Sigmoid colon (tissue), 7 donors: ENCODE measurements around the gene HAL. TPM values are rescaled to one million over a fixed set of nuclear protein-coding genes. Genes with fewer than 3 reads are reported as not detected.

Experiments used
- DNase-seq: peaks from one replicate; pipeline ENCODE4 v3.0.0-alpha.2; 2019
- H3K27ac ChIP-seq, 4 donors: fragments of 200-600 bp; sonication (generic); one replicate each; pipeline ENCODE4 v1.5.1; 2016 to 2019; ENCODE audit warnings: mild to moderate bottlenecking in 1 of 4
- H3K27me3 ChIP-seq, 3 donors: fragments of 200-600 bp; sonication (generic); one replicate each; pipeline ENCODE4 v1.5.1; 2019; ENCODE audit warnings: mild to moderate bottlenecking in 1 of 3
- H3K36me3 ChIP-seq, 4 donors: fragments of 200-600 bp; sonication (generic); one replicate each; pipeline ENCODE4 v1.5.1; 2016 to 2019
- H3K4me1 ChIP-seq, 4 donors: fragments of 200-600 bp; sonication (generic); one replicate each; pipeline ENCODE4 v1.5.1; 2017 to 2019
- H3K4me3 ChIP-seq, 4 donors: fragments of 200-600 bp; sonication (generic); one replicate each; pipeline ENCODE4 v1.5.1; 2017 to 2019; ENCODE audit warnings: mild to moderate bottlenecking in 2 of 4, moderate library complexity in 1 of 4
- H3K9me3 ChIP-seq, 4 donors: fragments of 200-600 bp in 3 of 4; sonication (generic) in 3 of 4; one replicate each; pipeline versions ENCODE4 v1.5.1 to v1.6.1; 2013 to 2019
- CTCF ChIP-seq, 4 experiments: fragments of 450-650 bp in 3 of 4; fragments of 200-600 bp in 1 of 4; IDR thresholded peaks; one replicate each; pipeline ENCODE4 v1.5.1; 2016 to 2019; ENCODE audit warnings: antibody characterized with exemption in 4 of 4, mild to moderate bottlenecking in 3 of 4, moderate library complexity in 2 of 4
- EP300 ChIP-seq, 4 donors: sonication (generic); formaldehyde crosslinking; IDR thresholded peaks; one replicate each; pipeline ENCODE4 v1.6.1; 2017; ENCODE audit warnings: antibody characterized with exemption in 4 of 4
- POLR2A ChIP-seq, 2 donors: fragments of 450-650 bp; IDR thresholded peaks; one replicate each; pipeline ENCODE4 v1.6.1; 2016; ENCODE audit warnings: antibody characterized with exemption in 2 of 2, mild to moderate bottlenecking in 2 of 2, moderate library complexity in 2 of 2
- POLR2AphosphoS5 ChIP-seq, 4 donors: sonication (generic); formaldehyde crosslinking; IDR thresholded peaks; one replicate each; pipeline ENCODE4 v1.6.1; 2017; ENCODE audit warnings: antibody characterized with exemption in 4 of 4
- WGBS, 2 donors: extraction: QIAGEN DNeasy Blood & Tissue Kit; methylation state at CpG; one replicate each; pipeline ENCODE4 v1.1.7; 2013; 5-methylcytosine and 5-hydroxymethylcytosine counted together
- intact Hi-C: fragments of 100-400 bp; cut with DNase I; formaldehyde crosslinking; loops from one replicate; pipeline ENCODE4 v1.15.1; 2023
- polyA plus RNA-seq, 3 donors: library from polyadenylated mRNA; stranded (reverse); fragments of 200-250 nt; gene quantifications; one replicate each; pipeline ENCODE4 v1.2.3, GENCODE V29; 2013
- total RNA-seq, 4 donors: library from RNA; depleted of rRNA; stranded (reverse); fragments of >200 nt; gene quantifications; one replicate each; pipeline ENCODE4 v1.1.0, GENCODE V29; 2016
- donor health status: healthy with polysubstance abuse.
- donor health status: Bipolar disorder and iron deficiency.
- donor health status: healthy.

The HAL gene
- total and polyA plus RNA-seq, 7 donors = under 0.01 to 0.46 (median 0.26) TPM; not detected in 3

GRCh38 chr12:95986635-95987570 is 9.2 kb downstream of the HAL start:
- Histone ChIP-seq H3K27ac (no peak overlapping the region), H3K27me3 (no peaks in the 10 kb centered on the region), H3K4me3 (no peak overlapping the region), H3K9me3 (no peaks in the 10 kb centered on the region), H3K36me3 (no peaks in the 10 kb centered on the region), H3K4me1 (peaks cover 0 to 9% (median 3%) of the 10 kb centered on the region in 4 donors)
- TF ChIP-seq POLR2A (IDR thresholded peaks at IDR 0.05) = no peak
- no peak for TF ChIP-seq CTCF (IDR thresholded peaks at IDR 0.05)
- no peak for TF ChIP-seq POLR2AphosphoS5 (IDR thresholded peaks at IDR 0.05)
- no peak for TF ChIP-seq EP300 (IDR thresholded peaks at IDR 0.05)
- WGBS, 2 donors = 61 to 75% methylated on average over 14 of the region's 14 CpGs
- intact Hi-C loops = no loop called here
- no peak for DNase-seq

GRCh38 chr12:95984682-95985081 is 11.5 kb downstream of the HAL start:
- Histone ChIP-seq H3K27ac (no peak overlapping the region), H3K9me3 (no peaks in the 10 kb centered on the region), H3K4me3 (no peak overlapping the region), H3K27me3 (no peaks in the 10 kb centered on the region), H3K4me1 (peaks cover 0 to 9% (median 3%) of the 10 kb centered on the region in 4 donors), H3K36me3 (no peaks in the 10 kb centered on the region)
- intact Hi-C loops = no loop called here
- DNase-seq = no peak
- TF ChIP-seq EP300 (IDR thresholded peaks at IDR 0.05) (no peak), POLR2AphosphoS5 (IDR thresholded peaks at IDR 0.05) (no peak), CTCF (IDR thresholded peaks at IDR 0.05) (no peak)
- WGBS, 2 donors = 94 to 95% methylated on average over 1 of the region's 1 CpG

GRCh38 chr12:95982602-95983001 is 13.5 kb downstream of the HAL start:
- no peaks in the 10 kb centered on the region for H3K9me3 ChIP-seq
- H3K27me3 ChIP-seq = no peaks in the 10 kb centered on the region
- H3K4me3 ChIP-seq = no peak overlapping the region
- H3K36me3 ChIP-seq = no peaks in the 10 kb centered on the region
- TF ChIP-seq CTCF (IDR thresholded peaks at IDR 0.05) (no peak), EP300 (IDR thresholded peaks at IDR 0.05) (no peak), POLR2AphosphoS5 (IDR thresholded peaks at IDR 0.05) (no peak), POLR2A (IDR thresholded peaks at IDR 0.05) (no peak)
- 88% methylated on average over 1 of the region's 1 CpG for WGBS, 2 donors
- no peak overlapping the region for H3K27ac ChIP-seq
- peaks cover 0 to 8% (median 3%) of the 10 kb centered on the region in 4 donors for H3K4me1 ChIP-seq
- intact Hi-C loops = no loop called here
- no peak for DNase-seq

GRCh38 chr12:95980437-95980836 is 15.7 kb downstream of the HAL start:
- Histone ChIP-seq H3K4me3 (no peak overlapping the region), H3K36me3 (no peaks in the 10 kb centered on the region), H3K27me3 (no peaks in the 10 kb centered on the region), H3K4me1 (no peaks in the 10 kb centered on the region), H3K27ac (no peak overlapping the region), H3K9me3 (no peaks in the 10 kb centered on the region)
- 95% methylated on average over 5 of the region's 5 CpGs for WGBS, 2 donors
- intact Hi-C loops = no loop called here
- no peak for DNase-seq
- no peak for TF ChIP-seq EP300 (IDR thresholded peaks at IDR 0.05)
- TF ChIP-seq POLR2AphosphoS5 (IDR thresholded peaks at IDR 0.05) = no peak
- TF ChIP-seq CTCF (IDR thresholded peaks at IDR 0.05) = no peak
- no peak for TF ChIP-seq POLR2A (IDR thresholded peaks at IDR 0.05)
